Dermis microvascular lymphatic vessel endothelial cell (primary cell): ENCODE results near the gene CCDC34. TPM values are rescaled to one million over a fixed set of nuclear protein-coding genes. Genes with fewer than 3 reads are reported as not detected.

Source experiments
- DNase-seq, 2 donors: peaks; one replicate each; pipeline versions ENCODE4 v3.0.0 to v3.0.0-alpha.2; 2010; ENCODE audit warnings: low read depth in 2 of 2
- total RNA-seq: library from RNA; depleted of rRNA; stranded (reverse); fragments of >200 nt; gene quantifications from 2 replicates; pipeline ENCODE4 v1.2.1, GENCODE V29; 2014

The CCDC34 gene
- total RNA-seq: 1.8 and 2.6 TPM in 2 replicates

DNA sequence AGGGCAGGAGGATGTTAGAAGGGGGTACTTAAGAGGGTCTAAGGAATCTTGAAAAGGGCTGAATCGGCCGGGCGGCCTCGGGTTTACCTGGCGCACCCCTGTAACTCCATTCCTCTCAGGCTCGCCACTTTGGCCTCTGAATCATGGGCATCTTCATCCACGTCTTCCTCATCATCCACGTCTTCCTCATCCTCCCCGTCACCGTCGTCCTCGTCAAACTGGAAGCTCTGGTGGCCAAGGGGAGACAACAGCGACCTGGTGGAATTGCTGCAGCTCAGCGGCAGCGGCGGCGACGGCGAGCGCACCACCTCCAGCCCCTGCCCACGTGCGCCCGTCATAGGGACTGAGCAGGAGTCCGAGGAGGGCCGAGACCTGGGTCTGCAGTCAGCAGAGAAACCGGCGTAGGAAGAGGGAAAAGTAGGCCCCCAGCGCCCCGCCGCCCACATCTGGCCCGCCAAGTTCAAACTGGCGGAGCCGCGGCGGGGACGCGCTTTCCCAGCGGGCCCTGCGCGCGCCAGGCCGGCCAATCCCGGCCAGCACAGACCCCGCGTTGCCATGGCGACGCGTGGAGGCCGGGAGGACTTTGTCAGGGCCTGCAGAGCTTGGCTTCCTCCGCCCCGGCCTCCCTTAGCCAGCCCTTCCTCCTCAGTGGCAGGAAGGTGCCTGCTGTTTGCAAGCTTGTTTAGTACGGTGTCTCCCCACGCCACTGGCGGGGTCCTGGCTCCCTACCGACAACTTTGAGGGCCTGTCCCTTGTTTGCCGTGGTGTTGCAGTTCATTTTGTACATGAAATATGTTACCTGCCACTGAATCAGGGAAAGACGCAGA lies at the start of gene CCDC34:
Gene CCDC34 (minus strand): TSS at position 467 of the 827 bp plus-strand sequence. CDS start 21 bp downstream, at position 446.
- DNase-seq: peak; percentile 70 to 93

DNA sequence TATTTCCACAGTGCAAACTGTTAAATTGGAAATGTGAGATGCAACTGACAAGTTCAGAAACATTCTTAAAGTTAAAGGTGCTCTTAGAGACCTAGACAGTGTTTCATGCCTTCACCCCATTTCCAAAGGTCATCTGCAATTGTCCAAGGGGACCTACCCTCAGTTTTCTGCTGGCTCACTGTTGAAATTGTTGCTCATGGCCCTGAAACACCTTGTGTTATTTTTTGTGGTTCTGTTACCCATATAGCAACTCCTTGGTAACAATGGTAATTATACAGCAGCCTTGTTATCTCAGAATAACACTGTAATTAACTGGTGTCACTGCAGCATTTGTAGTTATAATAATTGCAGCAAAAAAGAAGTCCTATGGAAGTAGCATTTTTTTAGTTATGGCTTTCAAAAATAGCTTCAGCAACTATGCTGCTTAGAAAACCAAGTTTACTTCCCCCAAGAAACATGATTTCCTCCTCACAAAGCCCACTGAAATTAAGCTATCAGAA lies 49.2 kb upstream of the CCDC34 start:
- no peak for DNase-seq

- no peak for DNase-seq
Measured at GRCh38 chr11:27411328-27411727, 48.3 kb upstream of the CCDC34 start.

GRCh38 chr11:27410272-27410671 lies 47.3 kb upstream of the CCDC34 start:
- DNase-seq: no peak

GRCh38 chr11:27409742-27410141 lies 46.7 kb upstream of the CCDC34 start:
- DNase-seq: no peak

DNA sequence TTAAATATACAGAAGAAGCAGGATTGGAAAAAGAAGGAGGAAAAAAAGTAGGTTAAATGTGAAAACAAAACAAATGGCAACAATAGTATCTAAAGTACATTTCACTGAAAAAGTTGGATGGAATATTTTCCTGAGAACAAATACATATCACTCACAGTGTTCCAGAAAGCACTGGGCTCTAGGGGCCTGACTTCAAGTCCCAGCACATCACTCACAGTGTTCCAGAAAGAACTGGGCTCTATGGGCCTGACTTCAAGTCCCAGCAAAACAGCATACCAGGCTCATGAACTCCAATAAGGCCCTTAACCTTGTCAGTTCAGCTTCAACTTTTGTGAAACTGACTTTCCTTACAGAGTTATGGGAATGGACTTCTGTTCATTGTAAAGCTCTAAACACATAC lies 46.0 kb upstream of the CCDC34 start:
- no peak for DNase-seq

DNA sequence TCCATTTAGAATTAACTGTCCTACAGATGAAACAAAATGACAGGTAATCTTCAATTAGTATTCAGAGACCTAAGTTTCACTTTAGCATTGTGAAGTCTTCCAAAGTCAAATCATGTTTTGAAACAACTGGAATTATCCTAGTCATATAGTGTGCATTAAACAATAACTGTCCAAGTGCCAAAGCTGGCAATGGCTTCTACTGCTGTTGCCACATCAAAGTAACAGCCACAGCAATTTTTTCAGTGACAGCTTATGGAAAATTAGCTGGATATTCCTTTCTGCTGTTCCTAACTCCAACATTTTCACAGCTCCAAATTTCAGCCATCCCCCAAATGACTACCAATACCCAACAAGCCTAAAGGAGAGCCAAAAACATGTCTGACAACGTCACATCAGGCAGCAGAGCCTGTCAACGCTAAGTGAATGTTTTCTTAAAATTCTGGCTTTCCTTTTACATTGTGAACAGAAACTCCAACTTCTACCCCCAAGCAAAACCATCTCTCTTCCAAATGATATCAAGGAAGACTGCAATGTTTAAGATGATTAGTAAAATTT lies 45.3 kb upstream of the CCDC34 start:
- no peak for DNase-seq

GRCh38 chr11:27406498-27407354 lies 43.7 kb upstream of the CCDC34 start:
- no peak for DNase-seq

- DNase-seq: no peak
Measured at GRCh38 chr11:27405134-27405533, 42.1 kb upstream of the CCDC34 start.

DNA sequence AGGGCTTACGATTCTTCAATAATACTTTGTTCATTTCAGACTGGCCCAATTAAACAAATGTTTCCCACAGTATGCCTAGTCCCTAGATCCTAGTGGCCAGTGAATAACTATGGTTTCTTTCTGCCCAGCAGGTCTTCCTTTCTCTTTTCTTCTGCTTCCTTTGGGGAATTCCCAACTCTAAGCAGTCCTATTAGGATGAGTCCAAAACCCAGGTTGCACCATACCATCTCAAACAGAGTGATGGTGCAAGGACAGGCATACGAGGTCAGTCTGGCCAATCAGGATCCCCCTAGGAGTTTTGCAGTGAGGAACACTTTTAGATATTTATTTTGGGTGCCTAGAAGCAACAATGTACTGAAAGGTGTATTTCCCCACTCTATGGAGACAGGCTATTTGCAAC lies 41.4 kb upstream of the CCDC34 start:
- DNase-seq: no peak

DNA sequence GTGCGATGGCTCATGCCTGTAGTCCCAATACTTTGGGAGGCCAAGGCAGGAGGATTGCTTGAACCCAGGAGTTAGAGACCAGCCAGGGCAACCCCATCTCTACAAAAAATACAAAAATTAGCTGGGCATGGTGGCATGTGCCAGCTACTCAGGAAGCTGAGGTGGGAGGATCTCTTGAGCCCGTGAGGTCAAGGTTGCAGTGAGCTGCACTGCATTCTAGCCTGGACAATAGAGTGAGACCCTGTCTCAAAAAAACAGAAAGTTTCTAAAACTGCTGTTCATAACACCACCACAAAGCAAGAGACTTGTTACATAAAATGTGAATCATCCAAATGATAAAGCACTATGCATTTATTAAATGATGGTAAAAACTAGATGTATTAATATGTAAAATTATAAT lies 40.2 kb upstream of the CCDC34 start:
- no peak for DNase-seq

GRCh38 chr11:27402450-27402849 lies 39.4 kb upstream of the CCDC34 start:
- DNase-seq: no peak

DNA sequence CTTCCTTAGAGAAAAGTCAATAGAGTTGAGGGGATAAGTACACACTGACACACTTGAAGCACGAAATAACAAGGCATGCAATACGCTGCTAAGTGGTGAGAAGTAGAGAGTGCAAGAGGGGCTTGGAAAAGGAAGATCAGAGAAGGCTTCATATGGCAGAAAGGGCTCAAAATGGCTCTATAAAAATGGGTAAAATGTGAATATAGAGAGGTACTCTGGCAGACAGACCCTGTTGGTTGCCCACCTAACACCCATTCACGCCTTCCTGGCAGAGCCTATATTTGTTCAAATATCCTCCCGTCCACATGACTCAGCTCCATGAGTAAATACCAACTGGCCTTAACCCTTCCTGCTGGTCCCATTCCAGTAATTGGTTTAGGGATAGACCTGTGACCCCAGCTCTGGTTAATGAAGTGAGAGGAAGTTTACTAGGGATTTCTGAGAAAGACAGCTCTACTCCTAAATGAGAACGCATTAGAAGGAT lies 38.9 kb upstream of the CCDC34 start:
- no peak for DNase-seq

GRCh38 chr11:27401280-27401832 lies 38.3 kb upstream of the CCDC34 start:
- no peak for DNase-seq

DNA sequence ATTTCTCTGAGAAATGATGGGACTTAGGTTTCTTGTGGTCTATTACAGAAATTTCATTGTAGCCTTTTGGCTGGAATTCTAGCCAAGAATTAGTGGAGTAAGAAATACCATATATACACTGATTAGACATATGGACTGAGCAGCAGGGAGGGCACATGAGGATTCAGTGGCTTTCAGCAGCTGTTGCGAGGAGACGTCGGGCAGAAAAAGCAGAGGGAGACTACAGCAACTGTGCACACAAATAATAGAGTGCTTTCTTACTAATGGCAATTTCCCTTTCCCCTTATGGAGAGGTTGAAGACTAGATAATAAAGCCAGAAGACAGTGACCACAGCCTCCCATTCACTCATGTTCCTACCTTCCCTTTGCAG lies 35.4 kb upstream of the CCDC34 start:
- DNase-seq: no peak

GRCh38 chr11:27397624-27398399 lies 34.8 kb upstream of the CCDC34 start:
- DNase-seq: no peak

DNA sequence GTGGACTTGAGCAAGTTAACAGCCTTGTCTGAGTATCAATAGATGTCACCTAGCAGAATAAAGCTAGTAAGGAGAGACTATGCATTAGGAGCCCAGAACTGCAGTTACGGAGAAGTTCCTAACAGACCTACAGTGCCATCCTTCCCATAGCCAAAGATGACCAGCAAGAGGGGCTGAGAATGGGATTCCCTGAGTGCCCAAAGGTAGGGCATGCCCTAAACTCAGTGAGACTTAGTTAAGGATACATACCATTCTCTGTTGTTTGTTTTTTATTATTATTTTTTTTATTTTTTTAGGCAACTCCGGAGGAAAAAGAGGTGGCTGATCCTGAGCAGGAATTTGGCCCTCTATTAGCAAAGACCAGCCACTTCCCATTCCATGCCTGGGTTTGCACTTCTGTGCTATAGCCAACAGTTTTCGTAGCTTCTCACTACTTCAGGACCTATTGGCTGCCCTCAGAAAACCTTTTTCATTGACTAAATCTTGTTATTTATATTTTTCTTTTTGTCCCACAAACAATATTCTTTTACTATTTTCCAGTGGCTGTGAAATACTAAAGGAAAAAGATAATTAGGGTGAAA lies 33.3 kb upstream of the CCDC34 start:
- DNase-seq: no peak

GRCh38 chr11:27395556-27396258 lies 32.7 kb upstream of the CCDC34 start:
- no peak for DNase-seq

- DNase-seq: no peak
Measured at GRCh38 chr11:27394781-27395228, 31.8 kb upstream of the CCDC34 start.
